ENCODE results near the gene CTSC.
"Not testable (repeated sequence)": the region's sequence is repeated elsewhere in the genome, so short reads cannot be mapped to it uniquely, and the experiment has no call there.

The CTSC gene

DNA sequence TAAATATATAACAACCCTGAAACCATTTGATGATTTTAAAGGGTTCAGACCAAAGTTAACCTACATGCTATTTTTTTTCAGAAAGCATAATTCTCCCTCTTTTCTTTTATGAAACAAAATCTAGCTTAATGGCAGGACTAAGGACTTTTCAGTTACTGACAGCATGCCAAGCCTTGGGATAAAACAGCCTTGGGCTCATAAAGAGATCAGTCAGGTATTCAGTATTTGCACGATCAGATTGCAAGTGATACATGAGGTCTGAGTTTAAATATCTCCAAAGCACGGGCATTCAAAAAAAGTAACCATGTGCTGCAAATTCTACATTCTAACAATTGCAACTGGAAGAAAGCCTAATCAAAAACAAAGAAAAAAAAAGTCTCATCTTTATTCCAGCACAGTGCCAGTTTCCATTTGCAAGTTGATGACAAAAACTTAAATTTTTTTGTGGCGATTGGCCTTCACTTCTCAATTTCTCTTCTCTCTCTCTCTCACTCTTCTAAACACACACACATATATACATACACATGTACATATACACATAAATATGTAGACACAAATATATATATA lies 60.1 kb downstream of the CTSC start:
- no peak for DNase-seq

DNA sequence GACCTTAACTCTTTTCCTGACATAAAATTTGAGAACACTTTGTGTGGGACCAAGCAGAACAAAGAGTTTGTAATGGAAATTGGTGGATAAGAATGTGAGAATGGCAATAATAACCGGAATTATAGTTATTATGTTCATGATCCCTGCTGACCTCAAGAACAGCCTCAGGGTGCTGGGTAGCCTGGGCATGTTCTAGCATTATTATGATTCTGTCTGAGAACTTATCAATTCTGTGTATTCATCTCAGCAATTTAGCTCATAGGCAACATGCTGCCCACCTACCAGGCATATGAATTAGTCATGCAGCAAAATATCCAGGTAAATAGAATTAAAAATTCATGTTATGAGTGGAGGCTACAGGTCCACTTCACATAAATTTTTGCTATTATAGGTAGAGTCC lies 61.9 kb downstream of the CTSC start:
- no peak for DNase-seq

GRCh38 chr11:88266919-88267318 lies 70.6 kb downstream of the CTSC start:
- DNase-seq = no peak

GRCh38 chr11:88266157-88266556 lies 71.4 kb downstream of the CTSC start:
- no peak for DNase-seq

DNA sequence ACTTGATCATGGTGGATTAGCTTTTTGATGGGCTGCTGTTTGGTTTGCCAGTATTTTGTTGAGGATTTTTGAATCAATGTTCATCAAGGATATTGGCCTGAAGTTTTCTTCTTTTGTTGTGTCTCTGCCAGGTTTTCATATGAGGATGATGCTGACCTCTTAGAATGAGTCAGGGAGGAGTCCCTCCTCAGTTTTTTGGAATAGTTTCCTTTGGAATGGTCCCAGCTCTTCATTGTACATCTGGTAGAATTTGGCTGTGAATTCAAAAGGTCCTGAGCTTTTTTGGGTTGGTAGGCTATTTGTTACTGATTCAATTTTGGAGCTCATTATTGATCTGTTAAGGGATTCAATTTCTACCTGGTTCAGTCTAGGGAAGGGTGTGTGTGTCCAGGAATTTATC lies 78.1 kb downstream of the CTSC start:
- DNase-seq = no peak

DNA sequence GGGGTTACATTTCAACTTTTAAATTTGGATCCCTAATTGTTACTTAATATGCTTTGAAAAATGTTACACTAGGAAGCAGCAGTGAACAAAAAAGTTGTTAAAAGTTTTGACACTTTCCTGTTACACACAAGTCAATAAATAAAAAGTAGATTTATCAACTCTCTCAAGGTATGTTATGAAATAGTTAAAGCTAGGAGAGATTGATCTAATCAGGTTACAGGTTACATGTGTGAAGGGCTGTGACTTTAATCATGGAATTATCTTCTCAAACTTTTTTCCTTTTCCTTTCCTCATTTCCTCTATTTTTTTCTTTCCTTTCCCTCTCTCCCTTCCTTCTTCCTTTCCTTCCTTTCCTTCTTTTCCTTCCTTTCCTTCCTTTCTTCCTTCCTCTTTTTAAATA lies 85.3 kb downstream of the CTSC start:
- no peak for DNase-seq

- no peak for DNase-seq
Measured at GRCh38 chr11:88250566-88251242, 86.8 kb downstream of the CTSC start.

- no peak for DNase-seq
Measured at GRCh38 chr11:88249706-88250105, 87.8 kb downstream of the CTSC start.

DNA sequence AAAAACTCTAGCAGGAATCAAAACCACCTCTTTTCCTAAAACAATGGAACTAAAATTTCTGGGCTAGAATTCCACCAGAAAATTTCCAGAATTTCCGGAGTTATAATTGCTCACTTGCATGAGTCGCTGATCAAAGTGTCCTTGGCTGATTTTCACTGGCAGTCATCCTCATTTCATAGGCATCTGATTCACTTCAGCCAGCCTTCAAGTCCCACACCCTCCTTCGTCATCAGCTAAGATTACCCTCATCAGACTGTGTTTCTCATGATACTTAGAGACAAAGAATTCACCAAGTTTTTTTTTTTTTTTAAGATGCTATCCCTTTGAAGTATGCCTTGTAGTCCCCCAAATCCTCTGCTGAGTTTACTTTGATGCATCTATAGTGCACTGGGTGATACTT lies 90.8 kb downstream of the CTSC start:
- no peak for DNase-seq

DNA sequence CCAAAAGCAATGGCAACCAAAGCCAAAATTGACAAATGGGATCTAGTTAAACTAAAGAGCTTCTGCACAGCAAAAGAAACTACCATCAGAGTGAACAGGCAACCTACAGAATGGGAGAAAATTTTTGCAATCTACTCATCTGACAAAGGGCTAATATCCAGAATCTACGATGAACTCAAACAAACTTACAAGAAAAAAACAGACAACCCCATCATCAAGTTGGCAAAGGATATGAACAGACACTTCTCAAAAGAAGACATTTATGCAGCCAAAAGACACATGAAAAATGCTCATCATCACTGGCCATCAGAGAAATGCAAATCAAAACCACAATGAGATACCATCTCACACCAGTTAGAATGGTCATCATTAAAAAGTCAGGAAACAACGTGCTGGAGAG lies 92.0 kb downstream of the CTSC start:
- not testable (repeated sequence) for DNase-seq
